A673 (cell line): ENCODE results near the gene ITPKC.

Experiments
- EZH2 ChIP-seq: fragments of 200-600 bp; sonication (generic); IDR thresholded peaks from 2 replicates; pipeline ENCODE4 v1.6.1; 2017; ENCODE audit warnings: borderline replicate concordance, low read depth, mild to moderate bottlenecking, mixed read lengths, antibody characterized with exemption, low read length; ENCODE audit not compliant: poor library complexity, severe bottlenecking
- TF ChIP-seq, protein P1 (sequence below): fragments of 300-800, 200-600 bp; sonication (generic); conservative IDR thresholded peaks from 2 replicates; pipeline ENCODE4 v1.5.1; 2017; ENCODE audit warnings: low read depth, mild to moderate bottlenecking, antibody characterized with exemption, low read length, moderate library complexity, mixed read lengths

DNA sequence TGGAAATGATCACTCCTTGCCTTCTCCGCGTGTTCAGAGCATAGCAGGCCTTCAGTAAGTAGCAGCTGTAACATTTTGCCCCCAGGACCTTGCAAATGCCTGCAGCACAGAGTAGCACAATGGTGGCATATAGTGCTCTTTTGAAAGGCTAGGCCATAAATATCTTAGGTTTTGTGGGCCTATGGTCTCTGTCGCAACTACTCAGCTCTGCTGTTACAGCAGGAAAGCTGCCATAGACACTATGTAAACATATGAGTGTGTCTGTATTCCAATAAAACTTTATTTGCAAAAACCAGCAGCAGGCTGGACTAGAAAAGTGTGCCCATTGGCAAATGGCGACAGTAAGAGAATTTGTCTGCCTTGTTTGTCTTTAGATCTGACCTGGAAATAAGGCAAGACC, 9.4 kb downstream of the ITPKC start:
- TF ChIP-seq, protein P1, sequence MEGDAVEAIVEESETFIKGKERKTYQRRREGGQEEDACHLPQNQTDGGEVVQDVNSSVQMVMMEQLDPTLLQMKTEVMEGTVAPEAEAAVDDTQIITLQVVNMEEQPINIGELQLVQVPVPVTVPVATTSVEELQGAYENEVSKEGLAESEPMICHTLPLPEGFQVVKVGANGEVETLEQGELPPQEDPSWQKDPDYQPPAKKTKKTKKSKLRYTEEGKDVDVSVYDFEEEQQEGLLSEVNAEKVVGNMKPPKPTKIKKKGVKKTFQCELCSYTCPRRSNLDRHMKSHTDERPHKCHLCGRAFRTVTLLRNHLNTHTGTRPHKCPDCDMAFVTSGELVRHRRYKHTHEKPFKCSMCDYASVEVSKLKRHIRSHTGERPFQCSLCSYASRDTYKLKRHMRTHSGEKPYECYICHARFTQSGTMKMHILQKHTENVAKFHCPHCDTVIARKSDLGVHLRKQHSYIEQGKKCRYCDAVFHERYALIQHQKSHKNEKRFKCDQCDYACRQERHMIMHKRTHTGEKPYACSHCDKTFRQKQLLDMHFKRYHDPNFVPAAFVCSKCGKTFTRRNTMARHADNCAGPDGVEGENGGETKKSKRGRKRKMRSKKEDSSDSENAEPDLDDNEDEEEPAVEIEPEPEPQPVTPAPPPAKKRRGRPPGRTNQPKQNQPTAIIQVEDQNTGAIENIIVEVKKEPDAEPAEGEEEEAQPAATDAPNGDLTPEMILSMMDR, result no peak
- TF ChIP-seq EZH2, result no peak
